SK-N-SH (cell line): ENCODE measurements around the gene EFCAB6. TPM values are rescaled to one million over a fixed set of nuclear protein-coding genes. Genes with fewer than 3 reads are reported as not detected.
A peak's percentile ranks its signal among the peaks of the same experiment; 100 is the strongest.

ENCODE experiments used
- CTCF ChIA-PET: fragments of 300-600, 350-600 bp; formaldehyde crosslinking; extraction: SDS; loops from one replicate; lab custom pipeline; 2021; lab: Yijun Ruan, JAX
- POLR2A ChIA-PET: fragments of 350-600 bp; sonication (Branson Sonifier 250); formaldehyde crosslinking; extraction: SDS; loops from one replicate; lab custom pipeline; 2020; ENCODE audit warnings: antibody characterized with exemption, inconsistent platforms; lab: Yijun Ruan, JAX
- DNase-seq: peaks from one replicate; pipeline ENCODE4 v3.0.0; 2012
- H2AFZ ChIP-seq: fragments of 200-600 bp; sonication (generic); 2 replicates; pipeline ENCODE4 v1.8.1; 2016; ENCODE audit warnings: antibody characterized with exemption, mild to moderate bottlenecking, low read depth
- H3F3A ChIP-seq: fragments of 200-600 bp; sonication (generic); replicated peaks from 2 replicates; pipeline ENCODE3; 2016; ENCODE audit warnings: antibody characterized with exemption, mild to moderate bottlenecking; ENCODE audit not compliant: insufficient read depth
- H3K27ac ChIP-seq, 2 experiments: fragments of 200-500 bp in 1 of 2; fragments of 200-600 bp in 1 of 2; sonication (Bioruptor generic) in 1 of 2; sonication (generic), shearing (Covaris generic) in 1 of 2; 2 replicates each; pipeline versions ENCODE4 v1.5.1 to v1.6.1; 2014 to 2016; ENCODE audit warnings: low read depth in 2 of 2, inconsistent platforms in 1 of 2, low read length in 1 of 2, mild to moderate bottlenecking in 1 of 2, mixed read lengths in 1 of 2
- H3K27me3 ChIP-seq: fragments of 200-600 bp; sonication (generic), shearing (Covaris generic); 2 replicates; pipeline ENCODE4 v1.6.1; 2016; ENCODE audit warnings: mixed run types; ENCODE audit not compliant: insufficient read depth
- H3K36me3 ChIP-seq, 2 experiments: fragments of 200-500 bp in 1 of 2; fragments of 200-600 bp in 1 of 2; sonication (Bioruptor generic) in 1 of 2; sonication (generic) in 1 of 2; replicated peaks in 1 of 2; 2 replicates each; pipeline versions ENCODE3 to v1.5.1; 2014 to 2016; ENCODE audit warnings: low read length in 1 of 2, mild to moderate bottlenecking in 1 of 2; ENCODE audit not compliant: insufficient read depth in 2 of 2, control insufficient read depth in 1 of 2
- H3K4me1 ChIP-seq, 2 experiments: fragments of 200-500 bp in 1 of 2; fragments of 200-600 bp in 1 of 2; sonication (Bioruptor generic) in 1 of 2; sonication (generic), shearing (Covaris generic) in 1 of 2; 2 replicates each; pipeline versions ENCODE4 v1.5.1 to v1.6.1; 2014 to 2016; ENCODE audit warnings: low read depth in 1 of 2, low read length in 1 of 2, mixed run types in 1 of 2; ENCODE audit not compliant: insufficient read depth in 2 of 2, control insufficient read depth in 1 of 2
- H3K4me2 ChIP-seq: fragments of 200-600 bp; sonication (generic), shearing (Covaris generic); 2 replicates; pipeline ENCODE4 v1.6.1; 2017; ENCODE audit warnings: mixed run types
- H3K4me3 ChIP-seq, 2 experiments: fragments of 200-500 bp in 1 of 2; fragments of 200-600 bp in 1 of 2; sonication (Bioruptor generic) in 1 of 2; sonication (generic), shearing (Covaris generic) in 1 of 2; 2 replicates each; pipeline versions ENCODE4 v1.5.1 to v1.8.1; 2014 to 2016; ENCODE audit warnings: low read depth in 2 of 2, inconsistent platforms in 1 of 2, low read length in 1 of 2, mild to moderate bottlenecking in 1 of 2, mixed read lengths in 1 of 2, moderate library complexity in 1 of 2
- H3K79me2 ChIP-seq: fragments of 200-600 bp; sonication (generic); 2 replicates; pipeline ENCODE4 v1.8.1; 2017; ENCODE audit warnings: mild to moderate bottlenecking; ENCODE audit not compliant: insufficient read depth
- H3K9ac ChIP-seq: fragments of 200-600 bp; sonication (generic); 2 replicates; pipeline ENCODE4 v1.6.1; 2017; ENCODE audit warnings: mixed run types
- H3K9me2 ChIP-seq: fragments of 200-600 bp; sonication (generic); 2 replicates; pipeline ENCODE4 v1.6.1; 2017; ENCODE audit warnings: mixed run types
- H3K9me3 ChIP-seq: fragments of 200-600 bp; sonication (generic); 2 replicates; pipeline ENCODE4 v1.6.1; 2017; ENCODE audit warnings: mixed run types, mild to moderate bottlenecking, moderate library complexity
- H4K20me1 ChIP-seq: fragments of 200-600 bp; sonication (generic); 2 replicates; pipeline ENCODE4 v1.6.1; 2017; ENCODE audit warnings: mild to moderate bottlenecking, mixed run types; ENCODE audit not compliant: insufficient read depth
- CTCF ChIP-seq: fragments of 200-600 bp; sonication (generic); IDR thresholded peaks from 2 replicates; pipeline ENCODE4 v1.6.1; 2017; ENCODE audit warnings: antibody characterized with exemption, mild to moderate bottlenecking, moderate library complexity
- FOXM1 ChIP-seq: IDR thresholded peaks from 2 replicates; pipeline ENCODE4 v1.4.0; 2012; ENCODE audit warnings: low read depth, mild to moderate bottlenecking
- JUND ChIP-seq: IDR thresholded peaks from 2 replicates; pipeline ENCODE4 v1.4.0; 2012
- MEF2A ChIP-seq: IDR thresholded peaks from 2 replicates; pipeline ENCODE4 v1.4.0; 2012; ENCODE audit warnings: low read depth, borderline replicate concordance
- RXRA ChIP-seq: IDR thresholded peaks from 2 replicates; pipeline ENCODE4 v1.4.0; 2012; ENCODE audit warnings: low read depth, mild to moderate bottlenecking, borderline replicate concordance
- TCF12 ChIP-seq: IDR thresholded peaks from 2 replicates; pipeline ENCODE4 v1.4.0; 2012
- TEAD4 ChIP-seq: IDR thresholded peaks from 2 replicates; pipeline ENCODE4 v1.4.0; 2012; ENCODE audit warnings: mild to moderate bottlenecking, borderline replicate concordance; ENCODE audit not compliant: insufficient read depth
- ZBTB33 ChIP-seq: IDR thresholded peaks from 2 replicates; pipeline ENCODE4 v1.4.0; 2012; ENCODE audit warnings: low read depth, borderline replicate concordance
- WGBS: methylation state at CpG from one replicate; pipeline ENCODE4 v1.1.6; 2017; ENCODE audit warnings: low lambda C conversion rate; 5-methylcytosine and 5-hydroxymethylcytosine counted together
- polyA plus RNA-seq, 3 experiments: library from polyadenylated mRNA; depleted of rRNA; stranded (reverse); fragments of >200 nt; gene quantifications; 2 replicates each; pipeline ENCODE4 v1.2.3, GENCODE V29; 2012

The EFCAB6 gene
- polyA plus RNA-seq, 1 of the 3 experiments (the other 2 are of a cell fraction): 0.46 TPM

DNA sequence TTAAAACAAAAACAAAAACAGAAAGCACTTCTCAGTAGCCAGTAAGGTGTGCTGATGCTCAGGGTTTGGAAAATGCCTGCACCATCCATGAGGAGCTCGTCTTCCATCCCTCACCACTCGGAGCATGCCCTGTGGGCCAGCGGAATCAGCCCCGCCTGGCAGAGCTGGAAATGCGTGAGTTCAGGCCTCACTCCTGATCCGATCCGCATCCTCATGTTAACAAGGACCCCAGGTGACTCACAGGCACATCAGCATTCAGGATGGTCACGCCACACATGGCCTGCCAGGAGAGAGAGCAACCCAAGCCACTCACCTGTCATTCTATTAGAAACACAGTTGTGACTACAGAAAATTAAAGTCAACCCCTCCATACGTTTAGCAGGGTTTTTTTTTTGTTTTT lies 211.8 kb downstream of the EFCAB6 start:
- Histone ChIP-seq H3K4me1 (no peaks in the 10 kb centered on the region), H3K9ac (no peak overlapping the region), H3K9me3 (no peaks in the 10 kb centered on the region), H3K36me3 (no peaks in the 10 kb centered on the region), H4K20me1 (no peaks in the 10 kb centered on the region), H3K27me3 (no peaks in the 10 kb centered on the region), H3K9me2 (no peaks in the 10 kb centered on the region), H3K79me2 (no peaks in the 10 kb centered on the region), H2AFZ (no peak overlapping the region), H3K4me2 (no peak overlapping the region), H3K27ac (no peak overlapping the region), H3K4me3 (no peak overlapping the region), H3F3A (no peaks in the 10 kb centered on the region)
- no peak for DNase-seq
- WGBS: 64% methylated on average over 2 of the region's 9 CpGs
- CTCF ChIA-PET: no interaction called here
- POLR2A ChIA-PET: interaction anchor here (0.7 kb wide), 1 partner anchor 36 kb away, joined by 3 read pairs; no protein-coding TSS in a partner anchor
- TF ChIP-seq FOXM1 (no peak), CTCF (no peak), ZBTB33 (no peak), JUND (no peak), TCF12 (no peak), RXRA (no peak), TEAD4 (no peak)

GRCh38 chr22:43592476-43592875 lies 219.6 kb downstream of the EFCAB6 start:
- ChIA-PET POLR2A (no interaction called here), CTCF (no interaction called here)
- Histone ChIP-seq H3K36me3 (no peaks in the 10 kb centered on the region), H3K9me3 (no peaks in the 10 kb centered on the region), H2AFZ (no peak overlapping the region), H3K4me1 (no peaks in the 10 kb centered on the region), H3K9ac (no peak overlapping the region), H3K4me3 (no peak overlapping the region), H3K9me2 (no peaks in the 10 kb centered on the region), H3K27ac (no peak overlapping the region), H3K27me3 (no peaks in the 10 kb centered on the region), H4K20me1 (no peaks in the 10 kb centered on the region), H3F3A (no peaks in the 10 kb centered on the region), H3K79me2 (no peaks in the 10 kb centered on the region), H3K4me2 (no peak overlapping the region)
- WGBS: 71% methylated on average over 7 of the region's 11 CpGs
- TF ChIP-seq MEF2A: no peak
- 0 out of 2 replicates have a peak, but pooled peaks have one; percentile 10 for TF ChIP-seq CTCF
- DNase-seq: no peak
